H1 (cell line): ENCODE data around the gene HNF4A. TPM values are rescaled to one million over a fixed set of nuclear protein-coding genes. Genes with fewer than 3 reads are reported as not detected.

Experiments
- CTCF ChIA-PET: fragments of 300-600 bp; sonication (Branson Sonifier 250); formaldehyde crosslinking; loops from one replicate; lab custom pipeline; 2021; ENCODE audit not compliant: partially characterized antibody; lab: Charles Lee
- POLR2A ChIA-PET: fragments of 300-600 bp; sonication (Branson Sonifier 250); formaldehyde crosslinking; loops from one replicate; lab custom pipeline; 2021; ENCODE audit warnings: inconsistent platforms; ENCODE audit not compliant: partially characterized antibody; lab: Charles Lee
- DNase-seq, 2 experiments: peaks; one replicate each; pipeline versions ENCODE4 v3.0.0 to v3.0.0-alpha.2; 2010 to 2022; ENCODE audit warnings: low spot score in 2 of 2, low read depth in 1 of 2, mixed read lengths in 1 of 2
- FAIRE-seq: peaks from 2 replicates; lab custom pipeline; 2011; peaks lifted over from hg19 to GRCh38; lab: Jason Lieb, UNC
- H2AFZ ChIP-seq: 2 replicates; pipeline ENCODE4 v1.8.1; 2012; ENCODE audit warnings: low read length, inconsistent platforms
- H2AK5ac ChIP-seq: 2 replicates; pipeline ENCODE4 v1.6.1; 2013; ENCODE audit warnings: low read depth, low read length
- H2BK120ac ChIP-seq: replicated peaks from 2 replicates; pipeline ENCODE3; 2013; ENCODE audit warnings: low read depth, low read length, inconsistent platforms
- H2BK12ac ChIP-seq: 2 replicates; pipeline ENCODE4 v1.6.1; 2013; ENCODE audit warnings: low read depth, low read length
- H2BK15ac ChIP-seq: 2 replicates; pipeline ENCODE4 v1.6.1; 2013; ENCODE audit warnings: low read length
- H2BK20ac ChIP-seq: 2 replicates; pipeline ENCODE4 v1.6.1; 2013; ENCODE audit warnings: low read length
- H2BK5ac ChIP-seq: 2 replicates; pipeline ENCODE4 v1.6.1; 2013; ENCODE audit warnings: low read depth, low read length
- H3K14ac ChIP-seq: 2 replicates; pipeline ENCODE4 v1.6.1; 2013; ENCODE audit warnings: inconsistent platforms; ENCODE audit not compliant: insufficient read length
- H3K18ac ChIP-seq: 2 replicates; pipeline ENCODE4 v1.6.1; 2013; ENCODE audit warnings: low read length; ENCODE audit errors: extremely low read depth
- H3K23ac ChIP-seq: 2 replicates; pipeline ENCODE4 v1.6.1; 2013; ENCODE audit warnings: inconsistent platforms; ENCODE audit not compliant: insufficient read length
- H3K23me2 ChIP-seq: 2 replicates; pipeline ENCODE4 v1.6.1; 2013; ENCODE audit warnings: low read depth, low read length
- H3K27ac ChIP-seq: 2 replicates; pipeline ENCODE4 v1.6.1; 2011; ENCODE audit warnings: low read depth, low read length, inconsistent platforms
- H3K27me3 ChIP-seq, 4 experiments: replicated peaks in 1 of 4; 1 replicate in 1 of 4; 2 replicates in 3 of 4; pipeline versions ENCODE4 v1.6.1 to v1.8.1; 2011 to 2013; ENCODE audit warnings: low read length in 3 of 4, mild to moderate bottlenecking in 3 of 4, inconsistent platforms in 2 of 4, mixed read lengths in 2 of 4, moderate library complexity in 1 of 4; ENCODE audit not compliant: control insufficient read depth in 3 of 4, insufficient read depth in 3 of 4; ENCODE audit errors: extremely low read depth in 1 of 4
- H3K36me3 ChIP-seq, 4 experiments: 2 replicates each; pipeline versions ENCODE4 v1.6.1 to v1.8.1; 2011 to 2013; ENCODE audit warnings: mild to moderate bottlenecking in 4 of 4, low read length in 3 of 4, moderate library complexity in 2 of 4, control low read depth in 1 of 4, inconsistent platforms in 1 of 4; ENCODE audit not compliant: insufficient read depth in 4 of 4, control insufficient read depth in 2 of 4
- H3K4ac ChIP-seq: replicated peaks from 2 replicates; pipeline ENCODE3; 2013; ENCODE audit warnings: low read length, low read depth, mixed read lengths, inconsistent platforms; ENCODE audit not compliant: insufficient read length
- H3K4me1 ChIP-seq, 4 experiments: replicated peaks in 1 of 4; 1 replicate in 1 of 4; 2 replicates in 3 of 4; pipeline versions ENCODE4 v1.6.1 to v1.8.1; 2011 to 2013; ENCODE audit warnings: low read length in 3 of 4, inconsistent platforms in 2 of 4, mixed read lengths in 1 of 4; ENCODE audit not compliant: insufficient read depth in 4 of 4, control insufficient read depth in 3 of 4
- H3K4me2 ChIP-seq, 2 experiments: 2 replicates each; pipeline versions ENCODE4 v1.6.1 to v1.8.1; 2011 to 2013; ENCODE audit warnings: low read depth in 2 of 2, low read length in 2 of 2, control low read depth in 1 of 2, inconsistent platforms in 1 of 2, mild to moderate bottlenecking in 1 of 2; ENCODE audit not compliant: insufficient read depth in 1 of 2
- H3K4me3 ChIP-seq, 4 experiments: fragments of 200-600, 300-600 bp in 1 of 4; sonication (generic), shearing (Covaris generic), sonication (Bioruptor Twin) in 1 of 4; 2 replicates each; pipeline versions ENCODE4 v1.5.1 to v1.8.1; 2011 to 2016; ENCODE audit warnings: low read length in 4 of 4, low read depth in 3 of 4, control low read depth in 2 of 4, inconsistent platforms in 2 of 4, mild to moderate bottlenecking in 2 of 4, mixed read lengths in 1 of 4, moderate library complexity in 1 of 4; ENCODE audit not compliant: insufficient read depth in 2 of 4; ENCODE audit errors: extremely low read depth in 1 of 4
- H3K56ac ChIP-seq: replicated peaks from 2 replicates; pipeline ENCODE3; 2013; ENCODE audit warnings: low read depth, mild to moderate bottlenecking, mixed read lengths, low read length, inconsistent platforms; ENCODE audit not compliant: insufficient read length
- H3K79me1 ChIP-seq: 2 replicates; pipeline ENCODE4 v1.6.1; 2013; ENCODE audit warnings: low read depth, low read length, control low read depth
- H3K79me2 ChIP-seq, 2 experiments: 2 replicates each; pipeline versions ENCODE4 v1.6.1 to v1.8.1; 2012 to 2013; ENCODE audit warnings: low read length in 2 of 2, mild to moderate bottlenecking in 2 of 2, inconsistent platforms in 1 of 2; ENCODE audit not compliant: insufficient read depth in 2 of 2, control insufficient read depth in 1 of 2
- H3K9ac ChIP-seq, 4 experiments: replicated peaks in 1 of 4; 1 replicate in 1 of 4; 2 replicates in 3 of 4; pipeline versions ENCODE4 v1.6.1 to v1.8.1; 2011 to 2013; ENCODE audit warnings: low read depth in 3 of 4, low read length in 3 of 4, control low read depth in 2 of 4, mild to moderate bottlenecking in 2 of 4, moderate library complexity in 2 of 4, inconsistent platforms in 1 of 4; ENCODE audit errors: extremely low read depth in 1 of 4
- H3K9me3 ChIP-seq, 2 experiments: 2 replicates each; pipeline versions ENCODE4 v1.6.1 to v1.8.1; 2012 to 2013; ENCODE audit warnings: mild to moderate bottlenecking in 2 of 2, moderate library complexity in 2 of 2, control low read depth in 1 of 2, inconsistent platforms in 1 of 2, low read depth in 1 of 2, low read length in 1 of 2, mixed read lengths in 1 of 2; ENCODE audit not compliant: insufficient read depth in 2 of 2
- H4K20me1 ChIP-seq, 2 experiments: replicated peaks in 1 of 2; 2 replicates each; pipeline versions ENCODE3 to v1.8.1; 2011 to 2013; ENCODE audit warnings: inconsistent platforms in 2 of 2, low read length in 2 of 2, mild to moderate bottlenecking in 1 of 2; ENCODE audit not compliant: insufficient read depth in 2 of 2, control insufficient read depth in 1 of 2
- H4K5ac ChIP-seq: 2 replicates; pipeline ENCODE4 v1.6.1; 2013; ENCODE audit warnings: low read length, low read depth, mixed read lengths, inconsistent platforms; ENCODE audit not compliant: insufficient read length
- H4K8ac ChIP-seq: 2 replicates; pipeline ENCODE4 v1.8.0; 2013; ENCODE audit warnings: mild to moderate bottlenecking, moderate library complexity, low read length, inconsistent platforms; ENCODE audit not compliant: insufficient read depth; ENCODE audit errors: extremely low read depth
- H4K91ac ChIP-seq: replicated peaks from 2 replicates; pipeline ENCODE3; 2013; ENCODE audit warnings: low read length, mixed read lengths, inconsistent platforms; ENCODE audit not compliant: insufficient read length
- WGBS, 2 experiments: shearing (Covaris generic) in 1 of 2; methylation state at CpG; one replicate each; pipeline versions ENCODE4 v1.1.6 to v1.1.7; 2013 to 2015; ENCODE audit warnings: low lambda C conversion rate in 2 of 2, mixed read lengths in 2 of 2, inconsistent platforms in 1 of 2, low coverage in 1 of 2, missing lambda C conversion rate in 1 of 2; ENCODE audit not compliant: insufficient replicate concordance in 2 of 2, insufficient coverage in 1 of 2, insufficient read length in 1 of 2; ENCODE audit errors: extremely low coverage in 1 of 2, missing lambda C conversion rate in 1 of 2; 5-methylcytosine and 5-hydroxymethylcytosine counted together
- polyA plus RNA-seq, 7 experiments: library from polyadenylated mRNA; depleted of rRNA in 3 of 7; stranded (reverse) in 5 of 7; unstranded in 2 of 7; fragments of >200 nt in 5 of 7; fragments of 200-250 nt in 2 of 7; gene quantifications; 1 replicate in 5 of 7; 2 replicates in 1 of 7; 4 replicates in 1 of 7; pipeline versions ENCODE4 v1.2.1 to v1.2.3, GENCODE V29; 2011 to 2013; ENCODE audit warnings: missing spikeins in 2 of 7, mixed read lengths in 2 of 7
- total RNA-seq: library from RNA; stranded (reverse); fragmentation: NEBNext Ultra II Directional; extraction: Animal tissue kit (Norgen Biotek cat#: 25700); gene quantifications from 2 replicates; pipeline ENCODE4 v1.2.1, GENCODE V29; 2021

HNF4A gene
- total and polyA plus RNA-seq, 2 of the 8 experiments (the other 6 are each of a cell fraction or from before 2014, with no cell fraction given), result 0.03 TPM; not detected in 1

GRCh38 chr20:44393608-44394451 lies 38.3 kb downstream of the HNF4A start:
- Histone ChIP-seq H3K23ac (no peak overlapping the region), H3K79me2 (no peaks in the 10 kb centered on the region), H3K4me3 (no peak overlapping the region), H3K36me3 (no peaks in the 10 kb centered on the region), H2BK120ac (no peak overlapping the region), H4K20me1 (no peaks in the 10 kb centered on the region), H3K4me2 (no peak overlapping the region), H2BK20ac (no peak overlapping the region), H4K91ac (no peak overlapping the region), H3K56ac (no peak overlapping the region), H3K4me1 (peaks cover 0 to 3% (median 1%) of the 10 kb centered on the region in 4 experiments; a peak in 3 of 7 replicates), H4K8ac (no peak overlapping the region), H3K27ac (no peak overlapping the region), H3K79me1 (no peaks in the 10 kb centered on the region), H3K18ac (no peak overlapping the region), H3K23me2 (no peaks in the 10 kb centered on the region), H4K5ac (no peak overlapping the region), H3K14ac (no peak overlapping the region), H2BK12ac (no peak overlapping the region), H2BK5ac (no peak overlapping the region), H3K4ac (no peak overlapping the region), H3K9ac (no peak overlapping the region), H2AK5ac (no peak overlapping the region), H3K27me3 (peaks cover 0 to 4% (median 0%) of the 10 kb centered on the region in 4 experiments; a peak in 3 of 7 replicates), H2AFZ (no peak overlapping the region), H3K9me3 (no peaks in the 10 kb centered on the region), H2BK15ac (no peak overlapping the region)
- ChIA-PET CTCF (interaction anchor here (0.6 to 3.5 kb wide), 7 partner anchors 9 to 112 kb away, joined by 3 to 21 read pairs (median 4); no protein-coding TSS in a partner anchor), POLR2A (no interaction called here)
- 90% methylated on average over 9 of the region's 9 CpGs; no CpG with 5 or more reads in 1 of the 2 experiments for WGBS, 2 experiments
- FAIRE-seq, result no peak
- DNase-seq, result no peak
